HEK293 (cell line): Measurements from ENCODE around the gene STRA6.

Source experiments
- CTCF ChIA-PET: fragments of 350-600 bp; formaldehyde crosslinking; extraction: SDS; loops from one replicate; lab custom pipeline; 2021; ENCODE audit warnings: antibody characterized with exemption; lab: Yijun Ruan, JAX
- POLR2A ChIA-PET: fragments of 300-600 bp; formaldehyde crosslinking; extraction: SDS; loops from one replicate; lab custom pipeline; 2020; ENCODE audit warnings: antibody characterized with exemption, inconsistent platforms; lab: Yijun Ruan, JAX
- H3K27ac ChIP-seq: fragments of 200-500 bp; sonication (Bioruptor generic); 2 replicates; pipeline ENCODE4 v1.5.1; 2014; ENCODE audit warnings: low read depth, low read length, control low read depth, inconsistent platforms; ENCODE audit errors: extremely low read depth
- H3K36me3 ChIP-seq, 2 experiments: fragments of 200-500 bp in 1 of 2; sonication (Bioruptor generic) in 1 of 2; 1 replicate in 1 of 2; 2 replicates in 1 of 2; pipeline ENCODE4 v1.5.1; 2014 to 2017; ENCODE audit warnings: inconsistent platforms in 2 of 2, low read length in 2 of 2; ENCODE audit not compliant: control insufficient read depth in 2 of 2, insufficient read depth in 1 of 2
- H3K4me1 ChIP-seq: fragments of 200-500 bp; sonication (Bioruptor generic); 2 replicates; pipeline ENCODE4 v1.5.1; 2014; ENCODE audit warnings: mild to moderate bottlenecking, low read length, inconsistent platforms; ENCODE audit not compliant: control insufficient read depth, insufficient read depth
- H3K4me3 ChIP-seq: 2 replicates; pipeline ENCODE4 v1.5.1; 2011; ENCODE audit warnings: low read depth, mild to moderate bottlenecking, control low read depth, low read length, moderate library complexity
- H3K9me3 ChIP-seq: fragments of 200-500 bp; sonication (Bioruptor generic); 2 replicates; pipeline ENCODE4 v1.5.1; 2014; ENCODE audit warnings: low read depth, low read length, inconsistent platforms; ENCODE audit not compliant: control insufficient read depth, insufficient read depth
- FEZF1 ChIP-seq: fragments of 450-650 bp; formaldehyde crosslinking; IDR thresholded peaks from 2 replicates; pipeline ENCODE4 v1.5.1; 2016; ENCODE audit warnings: missing biosample characterization, missing genetic modification characterization
- GLI4 ChIP-seq: fragments of 450-650 bp; formaldehyde crosslinking; IDR thresholded peaks from 2 replicates; pipeline ENCODE4 v1.5.1; 2016; ENCODE audit warnings: missing biosample characterization, missing genetic modification characterization
- GLIS2 ChIP-seq: fragments of 450-650 bp; formaldehyde crosslinking; IDR thresholded peaks from 2 replicates; pipeline ENCODE4 v1.5.1; 2016; ENCODE audit warnings: missing biosample characterization, missing genetic modification characterization
- OSR2 ChIP-seq: fragments of 450-650 bp; formaldehyde crosslinking; IDR thresholded peaks from 2 replicates; pipeline ENCODE4 v1.5.1; 2016; ENCODE audit warnings: missing biosample characterization, missing genetic modification characterization
- PRDM1 ChIP-seq: fragments of 450-650 bp; formaldehyde crosslinking; IDR thresholded peaks from 2 replicates; pipeline ENCODE4; 2016; ENCODE audit warnings: missing biosample characterization, missing genetic modification characterization
- SP2 ChIP-seq: fragments of 450-650 bp; formaldehyde crosslinking; IDR thresholded peaks from 2 replicates; pipeline ENCODE4 v1.5.1; 2016; ENCODE audit warnings: missing biosample characterization, missing genetic modification characterization
- TRIM28 ChIP-seq: IDR thresholded peaks from 2 replicates; pipeline ENCODE4 v1.6.1; 2011; ENCODE audit warnings: low read length, control low read depth, borderline replicate concordance
- ZFHX2 ChIP-seq: fragments of 450-650 bp; formaldehyde crosslinking; conservative IDR thresholded peaks from 2 replicates; pipeline ENCODE4 v1.5.1; 2016; ENCODE audit warnings: missing biosample characterization, missing genetic modification characterization
- ZNF202 ChIP-seq: fragments of 450-650 bp; formaldehyde crosslinking; IDR thresholded peaks from 2 replicates; pipeline ENCODE4 v1.5.1; 2016; ENCODE audit warnings: missing biosample characterization, missing genetic modification characterization, borderline replicate concordance
- ZNF214 ChIP-seq: fragments of 450-650 bp; formaldehyde crosslinking; IDR thresholded peaks from 2 replicates; pipeline ENCODE4 v1.5.1; 2017; ENCODE audit warnings: missing biosample characterization, mild to moderate bottlenecking, missing genetic modification characterization, borderline replicate concordance
- ZNF266 ChIP-seq: fragments of 450-650 bp; formaldehyde crosslinking; IDR thresholded peaks from 2 replicates; pipeline ENCODE4 v1.5.1; 2016; ENCODE audit warnings: missing biosample characterization, missing genetic modification characterization, low read depth
- ZNF274 ChIP-seq, 2 experiments: fragments of 200-500 bp in 1 of 2; fragments of 450-650 bp in 1 of 2; sonication (Bioruptor generic) in 1 of 2; formaldehyde crosslinking in 1 of 2; IDR thresholded peaks; 2 replicates each; pipeline versions ENCODE4 v1.5.1 to v1.6.1; 2014 to 2016; ENCODE audit warnings: borderline replicate concordance in 1 of 2, inconsistent platforms in 1 of 2, low read length in 1 of 2, missing biosample characterization in 1 of 2, missing genetic modification characterization in 1 of 2
- ZNF555 ChIP-seq: fragments of 450-650 bp; formaldehyde crosslinking; conservative IDR thresholded peaks from 2 replicates; pipeline ENCODE4 v1.5.1; 2017; ENCODE audit warnings: missing biosample characterization, mild to moderate bottlenecking, missing genetic modification characterization, inconsistent platforms
- ZNF558 ChIP-seq: fragments of 450-650 bp; formaldehyde crosslinking; IDR thresholded peaks from 2 replicates; pipeline ENCODE4 v1.5.1; 2016; ENCODE audit warnings: missing biosample characterization, missing genetic modification characterization
- ZNF629 ChIP-seq: fragments of 450-650 bp; formaldehyde crosslinking; IDR thresholded peaks from 2 replicates; pipeline ENCODE4 v1.5.1; 2017; ENCODE audit warnings: missing biosample characterization, missing genetic modification characterization
- ZNF654 ChIP-seq: fragments of 450-650 bp; formaldehyde crosslinking; IDR thresholded peaks from 2 replicates; pipeline ENCODE4 v1.5.1; 2016; ENCODE audit warnings: low read depth, missing biosample characterization, missing genetic modification characterization
- ZNF837 ChIP-seq: fragments of 450-650 bp; formaldehyde crosslinking; IDR thresholded peaks from 2 replicates; pipeline ENCODE4 v1.5.1; 2016; ENCODE audit warnings: missing biosample characterization, missing genetic modification characterization
- ZNF843 ChIP-seq: fragments of 450-650 bp; formaldehyde crosslinking; IDR thresholded peaks from 2 replicates; pipeline ENCODE4 v1.5.1; 2016; ENCODE audit warnings: missing biosample characterization, missing genetic modification characterization
- TF ChIP-seq, protein P1 (sequence below): fragments of 450-650 bp; IDR thresholded peaks from 2 replicates; pipeline ENCODE4 v1.5.1; 2018; ENCODE audit warnings: missing biosample characterization, missing genetic modification characterization
- TF ChIP-seq, protein P2 (sequence below): sonication (generic); formaldehyde crosslinking; IDR thresholded peaks from 2 replicates; pipeline ENCODE4 v1.8.1; 2022; ENCODE audit warnings: mild to moderate bottlenecking, moderate library complexity, missing genetic modification reagents
- TF ChIP-seq, protein P3 (sequence below): IDR thresholded peaks from 2 replicates; pipeline ENCODE4 v1.6.1; 2011; ENCODE audit warnings: mild to moderate bottlenecking, low read depth, low read length, borderline replicate concordance
- TF ChIP-seq, protein P4 (sequence below): fragments of 450-650 bp; formaldehyde crosslinking; IDR thresholded peaks from 2 replicates; pipeline ENCODE4 v1.5.1; 2016; ENCODE audit warnings: missing biosample characterization, missing genetic modification characterization

STRA6 gene

DNA sequence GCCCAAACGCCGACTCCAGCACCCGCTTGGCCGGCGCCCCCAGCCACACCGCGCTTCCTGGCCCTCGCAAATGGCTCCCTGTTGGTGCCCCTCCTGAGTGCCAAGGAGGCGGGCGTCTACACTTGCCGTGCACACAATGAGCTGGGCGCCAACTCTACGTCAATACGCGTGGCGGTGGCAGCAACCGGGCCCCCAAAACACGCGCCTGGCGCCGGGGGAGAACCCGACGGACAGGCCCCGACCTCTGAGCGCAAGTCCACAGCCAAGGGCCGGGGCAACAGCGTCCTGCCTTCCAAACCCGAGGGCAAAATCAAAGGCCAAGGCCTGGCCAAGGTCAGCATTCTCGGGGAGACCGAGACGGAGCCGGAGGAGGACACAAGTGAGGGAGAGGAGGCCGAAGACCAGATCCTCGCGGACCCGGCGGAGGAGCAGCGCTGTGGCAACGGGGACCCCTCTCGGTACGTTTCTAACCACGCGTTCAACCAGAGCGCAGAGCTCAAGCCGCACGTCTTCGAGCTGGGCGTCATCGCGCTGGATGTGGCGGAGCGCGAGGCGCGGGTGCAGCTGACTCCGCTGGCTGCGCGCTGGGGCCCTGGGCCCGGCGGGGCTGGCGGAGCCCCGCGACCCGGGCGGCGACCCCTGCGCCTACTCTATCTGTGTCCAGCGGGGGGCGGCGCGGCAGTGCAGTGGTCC is 68.7 kb downstream of the STRA6 start:
- no peaks in the 10 kb centered on the region for H3K36me3 ChIP-seq
- TF ChIP-seq, protein P1, sequence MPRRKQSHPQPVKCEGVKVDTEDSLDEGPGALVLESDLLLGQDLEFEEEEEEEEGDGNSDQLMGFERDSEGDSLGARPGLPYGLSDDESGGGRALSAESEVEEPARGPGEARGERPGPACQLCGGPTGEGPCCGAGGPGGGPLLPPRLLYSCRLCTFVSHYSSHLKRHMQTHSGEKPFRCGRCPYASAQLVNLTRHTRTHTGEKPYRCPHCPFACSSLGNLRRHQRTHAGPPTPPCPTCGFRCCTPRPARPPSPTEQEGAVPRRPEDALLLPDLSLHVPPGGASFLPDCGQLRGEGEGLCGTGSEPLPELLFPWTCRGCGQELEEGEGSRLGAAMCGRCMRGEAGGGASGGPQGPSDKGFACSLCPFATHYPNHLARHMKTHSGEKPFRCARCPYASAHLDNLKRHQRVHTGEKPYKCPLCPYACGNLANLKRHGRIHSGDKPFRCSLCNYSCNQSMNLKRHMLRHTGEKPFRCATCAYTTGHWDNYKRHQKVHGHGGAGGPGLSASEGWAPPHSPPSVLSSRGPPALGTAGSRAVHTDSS (tag by site-specific recombination): 0 out of 2 replicates have a peak, but pooled peaks have one; percentile 19
- TF ChIP-seq ZNF555: no peak
- no peak for TF ChIP-seq ZNF843 (tag by site-specific recombination)
- no peak for TF ChIP-seq ZNF202
- H3K4me3 ChIP-seq: no peak overlapping the region
- POLR2A ChIA-PET: no interaction called here
- no peak overlapping the region for H3K27ac ChIP-seq
- H3K4me1 ChIP-seq: peaks cover 14% of the 10 kb centered on the region
- no peaks in the 10 kb centered on the region for H3K9me3 ChIP-seq
- CTCF ChIA-PET: interaction anchor here (0.9 to 1.1 kb wide), 2 partner anchors 11 to 109 kb away, joined by 4 read pairs; no protein-coding TSS in a partner anchor

DNA sequence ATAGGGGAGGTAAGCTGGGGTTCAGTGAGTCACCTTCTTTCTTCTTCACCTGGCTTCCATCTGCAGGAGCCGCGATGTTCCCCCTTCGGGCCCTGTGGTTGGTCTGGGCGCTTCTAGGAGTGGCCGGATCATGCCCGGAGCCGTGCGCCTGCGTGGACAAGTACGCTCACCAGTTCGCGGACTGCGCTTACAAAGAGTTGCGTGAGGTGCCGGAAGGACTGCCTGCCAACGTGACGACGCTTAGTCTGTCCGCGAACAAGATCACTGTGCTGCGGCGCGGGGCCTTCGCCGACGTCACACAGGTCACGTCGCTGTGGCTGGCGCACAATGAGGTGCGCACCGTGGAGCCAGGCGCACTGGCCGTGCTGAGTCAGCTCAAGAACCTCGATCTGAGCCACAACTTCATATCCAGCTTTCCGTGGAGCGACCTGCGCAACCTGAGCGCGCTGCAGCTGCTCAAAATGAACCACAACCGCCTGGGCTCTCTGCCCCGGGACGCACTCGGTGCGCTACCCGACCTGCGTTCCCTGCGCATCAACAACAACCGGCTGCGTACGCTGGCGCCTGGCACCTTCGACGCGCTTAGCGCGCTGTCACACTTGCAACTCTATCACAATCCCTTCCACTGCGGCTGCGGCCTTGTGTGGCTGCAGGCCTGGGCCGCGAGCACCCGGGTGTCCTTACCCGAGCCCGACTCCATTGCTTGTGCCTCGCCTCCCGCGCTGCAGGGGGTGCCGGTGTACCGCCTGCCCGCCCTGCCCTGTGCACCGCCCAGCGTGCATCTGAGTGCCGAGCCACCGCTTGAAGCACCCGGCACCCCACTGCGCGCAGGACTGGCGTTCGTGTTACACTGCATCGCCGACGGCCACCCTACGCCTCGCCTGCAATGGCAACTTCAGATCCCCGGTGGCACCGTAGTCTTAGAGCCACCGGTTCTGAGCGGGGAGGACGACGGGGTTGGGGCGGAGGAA is 69.6 kb downstream of the STRA6 start:
- Histone ChIP-seq H3K9me3 (no peaks in the 10 kb centered on the region), H3K4me3 (no peak overlapping the region), H3K27ac (no peak overlapping the region), H3K36me3 (no peaks in the 10 kb centered on the region), H3K4me1 (peaks cover 16% of the 10 kb centered on the region)
- ChIA-PET CTCF (interaction anchor here (1.3 kb wide), 1 partner anchor 189 kb away, joined by 3 read pairs; no protein-coding TSS in a partner anchor), POLR2A (no interaction called here)
- TF ChIP-seq, protein P2, sequence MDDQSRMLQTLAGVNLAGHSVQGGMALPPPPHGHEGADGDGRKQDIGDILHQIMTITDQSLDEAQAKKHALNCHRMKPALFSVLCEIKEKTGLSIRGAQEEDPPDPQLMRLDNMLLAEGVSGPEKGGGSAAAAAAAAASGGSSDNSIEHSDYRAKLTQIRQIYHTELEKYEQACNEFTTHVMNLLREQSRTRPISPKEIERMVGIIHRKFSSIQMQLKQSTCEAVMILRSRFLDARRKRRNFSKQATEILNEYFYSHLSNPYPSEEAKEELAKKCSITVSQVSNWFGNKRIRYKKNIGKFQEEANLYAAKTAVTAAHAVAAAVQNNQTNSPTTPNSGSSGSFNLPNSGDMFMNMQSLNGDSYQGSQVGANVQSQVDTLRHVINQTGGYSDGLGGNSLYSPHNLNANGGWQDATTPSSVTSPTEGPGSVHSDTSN (CRISPR knock-in tag): 0 out of 2 replicates have a peak, but pooled peaks have one; percentile 31
- no peak for TF ChIP-seq GLI4 (tag by site-specific recombination)
- TF ChIP-seq ZNF837 (tag by site-specific recombination): no peak
- no peak for TF ChIP-seq ZNF629
- no peak for TF ChIP-seq ZNF654

DNA sequence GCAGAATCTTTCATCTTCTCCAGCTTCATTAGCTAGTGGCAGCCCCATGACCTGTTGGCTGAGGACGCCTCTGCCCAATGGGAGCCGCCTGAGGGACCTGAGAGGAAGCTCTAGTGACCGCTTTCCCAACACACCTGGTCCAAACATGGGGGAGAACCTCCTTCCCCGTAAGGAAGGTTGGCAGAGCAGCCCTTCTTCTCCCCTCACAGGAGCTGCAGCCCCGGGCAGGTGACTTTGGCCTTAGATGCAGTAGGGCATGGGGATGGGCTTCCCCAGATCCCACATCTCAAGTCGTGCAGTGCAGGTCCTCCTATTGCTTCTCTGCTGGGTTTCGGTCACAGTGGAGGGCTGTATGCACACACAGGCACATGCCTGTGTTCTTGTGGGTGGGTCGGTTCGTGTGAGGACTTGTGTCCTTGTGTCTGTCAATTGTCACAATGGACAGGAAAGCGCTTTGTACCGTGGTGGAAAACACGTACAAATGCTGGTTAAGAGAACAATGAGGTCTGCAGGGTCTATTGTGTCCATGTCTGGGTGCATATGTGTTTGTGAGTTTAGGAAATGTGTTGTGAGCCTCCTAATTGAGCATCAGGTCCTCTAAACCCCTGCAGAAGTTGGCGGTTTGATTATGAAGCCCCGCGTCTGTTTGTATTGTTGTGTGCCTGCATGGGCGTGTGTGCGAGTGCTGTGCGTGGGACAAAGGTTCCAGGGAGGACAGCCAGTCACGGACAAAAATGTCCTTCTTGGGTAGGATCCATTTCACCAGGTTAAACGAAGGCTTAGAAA is 70.8 kb downstream of the STRA6 start:
- Histone ChIP-seq H3K9me3 (no peaks in the 10 kb centered on the region), H3K36me3 (no peaks in the 10 kb centered on the region), H3K4me3 (no peak overlapping the region), H3K4me1 (peaks cover 18% of the 10 kb centered on the region), H3K27ac (no peak overlapping the region)
- ChIA-PET POLR2A (no interaction called here), CTCF (interaction anchor here (0.8 to 1.3 kb wide), 3 partner anchors 67 to 190 kb away, joined by 3 to 4 read pairs (median 3); no protein-coding TSS in a partner anchor)
- TF ChIP-seq ZFHX2 (tag by site-specific recombination): 0 out of 2 replicates have a peak, but pooled peaks have one; percentile 10
- TF ChIP-seq, protein P3, sequence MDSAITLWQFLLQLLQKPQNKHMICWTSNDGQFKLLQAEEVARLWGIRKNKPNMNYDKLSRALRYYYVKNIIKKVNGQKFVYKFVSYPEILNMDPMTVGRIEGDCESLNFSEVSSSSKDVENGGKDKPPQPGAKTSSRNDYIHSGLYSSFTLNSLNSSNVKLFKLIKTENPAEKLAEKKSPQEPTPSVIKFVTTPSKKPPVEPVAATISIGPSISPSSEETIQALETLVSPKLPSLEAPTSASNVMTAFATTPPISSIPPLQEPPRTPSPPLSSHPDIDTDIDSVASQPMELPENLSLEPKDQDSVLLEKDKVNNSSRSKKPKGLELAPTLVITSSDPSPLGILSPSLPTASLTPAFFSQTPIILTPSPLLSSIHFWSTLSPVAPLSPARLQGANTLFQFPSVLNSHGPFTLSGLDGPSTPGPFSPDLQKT: no peak
- TF ChIP-seq SP2 (tag by site-specific recombination): no peak
- TF ChIP-seq TRIM28: no peak
- TF ChIP-seq ZNF266 (tag by site-specific recombination): no peak
- TF ChIP-seq OSR2: no peak
- no peak for TF ChIP-seq ZNF274 (IDR thresholded peaks at IDR 0.05; ENCODE audit: low read length)
- no peak for TF ChIP-seq ZNF274 (tag by site-specific recombination; IDR thresholded peaks at IDR 0.05; ENCODE audit: borderline replicate concordance)
- no peak for TF ChIP-seq FEZF1 (tag by site-specific recombination)
- peak; percentile 90 for TF ChIP-seq ZNF558 (tag by site-specific recombination)
- no peak for TF ChIP-seq GLIS2
- TF ChIP-seq ZNF214 (tag by site-specific recombination): no peak
- TF ChIP-seq, protein P4, sequence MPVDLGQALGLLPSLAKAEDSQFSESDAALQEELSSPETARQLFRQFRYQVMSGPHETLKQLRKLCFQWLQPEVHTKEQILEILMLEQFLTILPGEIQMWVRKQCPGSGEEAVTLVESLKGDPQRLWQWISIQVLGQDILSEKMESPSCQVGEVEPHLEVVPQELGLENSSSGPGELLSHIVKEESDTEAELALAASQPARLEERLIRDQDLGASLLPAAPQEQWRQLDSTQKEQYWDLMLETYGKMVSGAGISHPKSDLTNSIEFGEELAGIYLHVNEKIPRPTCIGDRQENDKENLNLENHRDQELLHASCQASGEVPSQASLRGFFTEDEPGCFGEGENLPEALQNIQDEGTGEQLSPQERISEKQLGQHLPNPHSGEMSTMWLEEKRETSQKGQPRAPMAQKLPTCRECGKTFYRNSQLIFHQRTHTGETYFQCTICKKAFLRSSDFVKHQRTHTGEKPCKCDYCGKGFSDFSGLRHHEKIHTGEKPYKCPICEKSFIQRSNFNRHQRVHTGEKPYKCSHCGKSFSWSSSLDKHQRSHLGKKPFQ (tag by site-specific recombination): no peak
- TF ChIP-seq PRDM1 (tag by site-specific recombination): no peak
